ENCODE results near the gene TEKT2.

The TEKT2 gene

GRCh38 chr1:36128905-36129206, 45.0 kb downstream of the TEKT2 start:
- no peak for DNase-seq (ENCODE audit: low spot score)

- DNase-seq (ENCODE audit: low spot score), result no peak
Observed at GRCh38 chr1:36132029-36132428, 48.1 kb downstream of the TEKT2 start.

GRCh38 chr1:36133484-36133883, 49.6 kb downstream of the TEKT2 start:
- DNase-seq (ENCODE audit: low spot score), result no peak

- no peak for DNase-seq (ENCODE audit: low spot score)
Observed at GRCh38 chr1:36134031-36134430, 50.1 kb downstream of the TEKT2 start.

GRCh38 chr1:36134505-36135329, 50.8 kb downstream of the TEKT2 start:
- peak; percentile 13 for DNase-seq (ENCODE audit: low spot score)

- no peak for DNase-seq (ENCODE audit: low spot score)
Observed at GRCh38 chr1:36135330-36135667, 51.4 kb downstream of the TEKT2 start.

GRCh38 chr1:36135796-36136195, 51.9 kb downstream of the TEKT2 start:
- DNase-seq (ENCODE audit: low spot score), result no peak

- DNase-seq (ENCODE audit: low spot score), result no peak
Observed at GRCh38 chr1:36136535-36136934, 52.6 kb downstream of the TEKT2 start.

- no peak for DNase-seq (ENCODE audit: low spot score)
Observed at GRCh38 chr1:36137226-36137625, 53.3 kb downstream of the TEKT2 start.

GRCh38 chr1:36137776-36138175, 53.9 kb downstream of the TEKT2 start:
- no peak for DNase-seq (ENCODE audit: low spot score)

All from CD4-positive, alpha-beta T cell treated with Interleukin-6 at 100 ng/mL for 8 hours (primary cell).